NK-92 treated with Interleukin-12 subunit alpha and Interleukin-12 subunit beta, amount 100 ng/mL, for 24 hours (cell line): ENCODE data around the gene ADARB1.

ENCODE experiments used
- DNase-seq: peaks from one replicate; lab custom pipeline; 2025; lab: John Stamatoyannopoulos, UW

Gene ADARB1

DNA sequence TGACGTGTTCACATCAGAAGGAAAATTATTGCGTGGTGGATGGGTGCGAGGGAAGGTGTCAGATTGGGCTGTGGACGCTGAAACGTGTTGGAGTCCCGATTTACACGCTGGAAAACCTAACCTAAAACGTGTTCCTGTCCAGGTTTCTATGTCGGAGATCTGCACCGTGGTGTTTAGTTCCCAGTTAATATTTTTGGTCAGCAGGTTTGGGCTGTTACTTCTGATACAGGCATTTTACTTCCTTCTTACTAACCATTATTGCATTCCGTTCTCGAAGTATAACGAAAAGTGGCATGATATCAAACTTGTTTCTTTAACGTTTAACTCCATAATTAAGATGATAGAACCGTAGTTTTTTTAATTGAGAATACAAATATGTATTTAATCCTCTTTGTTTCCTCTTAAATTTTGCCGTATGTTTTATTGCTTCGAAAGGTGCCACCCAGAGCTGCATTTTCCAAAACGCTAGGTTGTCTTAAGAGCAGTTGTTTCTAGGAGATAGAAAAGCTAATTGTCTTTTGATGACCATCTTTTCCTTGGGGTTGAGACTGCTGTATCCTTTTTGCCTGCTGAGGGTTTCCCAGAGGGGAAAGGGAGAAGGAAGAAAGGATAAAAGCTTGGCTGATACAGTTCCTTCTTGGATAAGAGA, 1.3 kb downstream of the ADARB1 start:
- no peak for DNase-seq

DNA sequence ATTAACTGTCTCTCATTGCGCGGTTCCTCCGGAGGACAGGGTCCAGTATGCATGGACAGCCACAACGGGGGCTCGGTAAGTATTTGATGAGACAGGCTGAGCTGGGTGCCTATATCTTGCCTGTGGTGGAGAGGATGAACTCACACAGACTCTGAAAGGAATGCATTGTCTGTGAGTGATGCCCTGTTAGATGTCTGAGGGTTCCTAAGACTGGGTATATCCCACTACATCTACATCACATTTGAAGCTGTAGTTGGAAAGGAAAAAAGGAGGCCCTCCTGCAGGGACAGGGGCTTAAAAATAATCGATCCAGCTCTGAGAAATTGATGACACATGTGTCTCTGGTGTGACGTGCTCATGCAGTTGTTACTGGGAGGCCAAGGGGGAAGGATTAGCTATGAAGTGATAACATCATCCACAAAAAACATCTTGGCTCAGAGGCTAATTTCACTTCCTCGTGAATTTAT, 1.9 kb downstream of the ADARB1 start:
- no peak for DNase-seq

DNA sequence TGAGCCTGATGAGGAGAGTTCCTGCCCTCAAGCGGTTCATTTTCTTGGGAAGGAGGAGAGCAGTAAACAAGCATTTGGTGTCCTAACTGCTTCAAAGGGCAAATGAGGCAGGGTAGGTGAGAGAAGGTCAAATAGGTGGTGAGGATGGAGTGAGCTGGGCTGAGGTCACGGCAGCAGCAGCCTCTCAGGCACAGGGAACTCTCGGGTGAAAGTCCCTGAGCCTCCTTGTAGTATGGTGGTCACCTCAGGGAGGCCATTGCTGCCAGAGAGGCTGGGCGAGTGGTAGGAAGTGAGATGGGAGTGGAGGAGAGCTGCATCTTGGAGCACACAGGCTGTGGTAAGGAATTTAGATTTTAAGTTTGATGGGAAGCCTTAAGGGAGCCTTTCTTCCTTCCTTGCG, 4.0 kb downstream of the ADARB1 start:
- DNase-seq: peak; percentile 39

DNA sequence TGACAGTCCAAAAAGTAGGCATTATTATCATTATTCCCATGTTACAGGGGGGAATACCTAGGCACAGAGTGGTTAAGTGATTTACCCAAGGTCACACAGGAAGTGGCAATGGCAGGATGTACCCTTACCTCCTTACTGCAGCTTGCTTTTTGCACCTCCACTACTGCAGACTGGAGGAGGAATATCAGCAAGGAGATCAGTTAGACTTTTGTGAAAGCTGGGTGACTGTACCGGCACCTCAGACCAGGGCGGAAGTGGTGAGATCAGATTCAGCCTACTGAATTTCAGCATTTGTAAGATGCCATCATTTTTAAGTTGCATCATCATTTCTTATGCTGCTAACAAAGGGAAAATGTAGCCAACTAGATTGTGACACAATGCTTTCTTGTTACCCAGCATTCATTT, 4.5 kb downstream of the ADARB1 start:
- peak; percentile 82 for DNase-seq

DNA sequence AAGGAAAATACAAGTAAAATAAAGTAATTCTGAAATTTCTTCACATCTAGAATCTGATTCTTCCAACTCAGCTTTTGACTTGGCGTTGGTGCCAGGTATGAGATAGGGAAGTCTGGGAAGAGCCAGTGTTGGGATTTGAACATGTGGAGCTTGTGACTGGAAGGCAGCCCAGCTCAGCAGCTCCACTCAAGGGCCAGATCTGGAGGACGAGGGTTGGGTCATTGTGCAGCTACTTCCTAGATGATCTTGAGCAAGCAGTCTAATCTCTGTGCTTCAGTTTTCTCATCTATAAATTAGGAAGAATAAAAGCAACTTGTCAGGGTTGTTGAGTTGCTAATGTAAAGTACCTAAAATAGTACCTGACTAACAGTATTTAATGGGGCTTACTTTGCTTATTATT, 5.0 kb downstream of the ADARB1 start:
- no peak for DNase-seq

DNA sequence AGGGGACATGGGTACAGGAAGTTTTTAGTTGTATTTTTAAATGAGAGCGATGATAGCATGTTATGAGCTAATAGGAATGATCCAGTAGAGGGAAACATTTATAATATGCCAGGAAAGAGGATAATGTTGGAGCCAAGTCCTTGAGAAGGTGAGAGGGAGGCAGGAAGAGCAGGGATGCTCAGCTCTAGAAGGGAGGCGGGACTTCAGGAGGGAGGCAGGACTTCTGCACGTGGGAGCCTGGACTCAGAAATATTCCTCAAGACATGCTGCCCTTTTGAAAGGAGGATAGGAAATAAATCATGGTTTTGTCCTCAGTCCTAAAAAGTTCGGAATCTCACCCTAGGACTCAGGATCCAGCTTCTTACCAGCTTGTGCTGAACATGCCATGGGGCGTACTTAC, 5.9 kb downstream of the ADARB1 start:
- no peak for DNase-seq

DNA sequence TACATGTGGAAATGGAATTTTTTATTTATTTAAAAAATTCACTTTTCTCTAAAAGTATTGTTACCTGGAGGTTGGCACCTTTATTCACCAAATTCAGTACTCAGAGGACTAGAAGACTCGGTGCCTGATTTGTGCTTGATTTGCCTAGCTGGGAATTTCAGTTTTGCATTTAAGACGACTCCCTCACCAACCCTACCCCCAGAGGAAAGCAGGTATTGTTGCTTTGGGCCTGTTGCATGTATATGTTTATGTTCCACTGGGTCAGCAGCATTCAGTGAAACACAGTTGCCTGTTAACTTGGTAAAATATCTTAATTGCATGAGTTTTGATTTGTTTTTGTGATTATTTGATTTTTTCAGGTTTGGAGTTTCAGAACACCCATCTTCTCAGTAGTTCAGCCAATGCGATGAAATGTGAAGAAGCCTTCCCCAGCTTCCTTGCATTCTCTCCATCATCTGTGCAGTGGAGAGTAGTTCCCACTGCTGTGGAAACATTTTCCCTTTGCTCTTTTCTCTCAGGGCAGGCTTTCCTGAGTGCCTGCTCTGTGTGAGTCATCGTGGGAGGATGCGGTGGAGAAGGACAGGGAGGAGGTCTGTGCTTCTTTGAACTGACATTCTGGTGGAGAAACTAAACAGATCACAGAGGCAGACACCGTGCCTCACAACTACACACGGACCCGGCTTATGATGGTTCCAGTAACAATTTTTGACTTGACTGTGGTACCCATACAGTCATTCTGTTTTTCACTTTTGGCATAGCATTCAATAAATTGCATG, 6.4 kb downstream of the ADARB1 start:
- DNase-seq: no peak

DNA sequence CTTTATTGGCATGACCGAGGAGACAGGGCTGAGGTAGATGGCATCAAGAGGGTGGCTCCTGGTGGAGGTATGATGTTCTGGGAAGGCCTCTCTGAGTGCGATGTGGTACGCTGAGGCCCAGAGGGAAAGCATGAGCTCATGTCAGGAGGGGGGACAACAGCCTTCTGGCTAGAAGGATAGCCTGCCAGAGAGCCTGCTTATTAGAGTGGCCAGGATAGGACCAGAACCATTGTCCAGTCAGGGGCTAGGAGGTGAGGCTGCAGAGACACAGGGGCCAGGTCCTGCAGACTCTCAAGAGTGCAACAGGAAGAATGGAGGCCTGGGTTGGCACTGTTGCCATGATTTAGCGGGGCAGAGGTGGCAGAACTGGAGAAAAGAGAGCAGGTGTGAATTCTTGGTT, 7.3 kb downstream of the ADARB1 start:
- DNase-seq: no peak

DNA sequence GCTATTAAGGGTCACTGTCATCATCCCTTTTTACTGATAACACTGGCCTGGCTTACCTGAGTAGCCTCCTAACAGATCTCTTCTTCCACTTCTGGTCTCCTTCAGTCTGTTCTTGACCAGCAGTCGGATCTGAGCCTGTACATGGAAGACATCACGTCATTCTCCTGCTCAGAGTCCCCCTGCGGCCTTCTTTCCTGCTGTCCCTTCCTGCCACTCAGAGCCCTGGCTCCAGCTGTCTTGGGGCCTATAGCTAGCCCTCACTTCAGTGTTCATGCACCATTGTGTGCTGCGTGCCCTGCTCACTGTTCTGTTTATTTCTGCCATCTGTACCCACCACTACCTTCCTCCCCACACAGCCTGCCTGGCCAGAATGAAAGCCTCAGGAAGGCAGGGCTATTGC, 8.4 kb downstream of the ADARB1 start:
- DNase-seq: no peak

DNA sequence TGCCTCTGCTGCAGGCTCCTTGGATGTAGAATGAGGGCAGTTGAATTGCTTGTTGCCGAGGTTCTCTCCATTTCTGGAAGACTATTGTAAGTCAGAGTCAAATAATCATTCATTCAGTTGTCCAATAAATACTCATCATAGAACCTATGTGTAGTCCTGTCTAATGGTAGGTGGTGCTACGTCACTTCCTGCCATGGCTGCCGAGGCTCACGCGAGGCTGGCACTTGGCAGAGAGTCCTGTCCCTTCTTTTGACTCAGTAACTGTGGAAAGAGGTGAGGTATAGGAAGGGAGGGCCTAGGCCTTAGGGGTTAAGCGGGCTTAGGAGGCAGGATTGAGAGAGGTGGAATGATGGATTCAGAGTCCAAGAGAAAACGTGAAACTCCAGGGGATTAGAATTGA, 9.7 kb downstream of the ADARB1 start:
- no peak for DNase-seq

DNA sequence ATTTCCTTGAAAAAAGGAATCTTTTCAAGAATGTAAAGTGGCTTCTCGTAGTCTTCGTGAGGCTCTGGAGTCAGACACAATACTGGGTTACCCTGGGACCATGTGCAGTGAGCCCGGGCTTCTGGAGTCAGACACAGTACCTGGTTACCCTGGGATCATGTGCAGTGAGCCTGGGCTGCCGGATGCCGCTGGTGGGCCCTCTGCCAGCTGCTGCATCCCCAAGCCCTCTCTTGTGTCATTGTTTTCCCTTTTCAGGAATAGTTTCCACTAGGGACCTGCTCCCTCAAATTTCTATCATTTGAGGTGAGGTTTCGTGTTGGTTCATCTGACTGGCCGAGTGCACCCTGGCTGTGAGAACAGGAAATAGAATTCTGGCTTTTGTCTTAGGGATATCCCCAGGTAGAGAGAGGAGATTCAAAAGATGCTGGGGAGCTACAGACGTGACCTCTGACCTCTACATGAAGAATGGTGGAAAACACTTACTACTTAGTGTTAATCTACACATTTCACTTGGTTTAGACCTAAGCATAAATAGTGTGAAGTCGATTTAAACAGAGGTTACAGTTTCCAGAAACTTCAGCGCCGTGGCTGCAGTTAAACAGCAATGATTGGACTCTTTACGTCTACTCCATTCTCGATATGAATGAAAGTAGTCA, 10.6 kb downstream of the ADARB1 start:
- DNase-seq: no peak

DNA sequence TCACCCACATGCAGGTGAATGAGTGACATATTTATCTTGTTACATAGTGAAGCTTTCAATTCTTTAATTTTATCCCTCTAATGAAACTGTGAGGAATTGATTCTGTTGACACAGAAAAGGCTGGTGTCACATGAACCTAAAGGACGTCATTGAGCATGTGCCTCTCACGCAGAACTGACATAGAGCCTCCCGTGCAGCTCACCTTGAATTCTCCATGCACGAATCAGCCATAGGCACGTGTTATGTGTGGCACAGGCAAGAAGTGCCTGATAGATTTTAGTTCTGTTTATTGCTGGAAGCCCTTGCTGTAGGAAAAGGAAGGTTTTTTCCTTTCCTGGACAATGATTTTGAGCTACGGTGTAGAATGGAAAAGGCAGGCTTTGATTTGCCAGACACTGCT, 11.3 kb downstream of the ADARB1 start:
- DNase-seq: no peak

DNA sequence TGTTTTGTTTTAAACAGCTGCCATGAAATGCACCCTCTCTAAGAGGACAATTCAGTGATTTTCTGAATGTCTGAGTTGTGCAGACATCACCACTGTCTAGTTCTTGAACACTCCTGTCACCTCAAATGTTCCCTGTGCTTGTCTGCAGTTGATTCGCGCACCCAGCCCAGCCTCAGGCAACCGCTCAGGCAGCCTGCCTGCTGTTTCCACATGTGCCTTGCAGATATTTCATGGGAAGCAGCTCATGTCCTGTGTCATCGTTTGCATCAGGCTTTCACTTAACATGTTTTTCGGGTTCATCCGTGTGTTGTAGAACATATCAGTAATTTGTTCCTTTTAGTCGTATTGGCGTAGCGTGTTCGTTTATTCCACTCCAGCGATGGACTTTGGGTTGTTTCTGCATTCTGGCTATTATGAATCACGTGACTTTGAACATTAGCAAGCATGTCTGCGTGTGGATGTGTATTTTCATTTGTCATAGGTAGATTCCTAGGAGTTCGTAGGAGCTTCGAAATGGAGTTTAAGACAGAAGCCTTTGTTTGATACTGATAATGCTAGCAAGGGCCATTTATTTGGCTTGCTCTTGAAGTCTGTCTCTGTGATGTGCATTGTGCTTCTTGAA, 12.1 kb downstream of the ADARB1 start:
- DNase-seq: no peak

DNA sequence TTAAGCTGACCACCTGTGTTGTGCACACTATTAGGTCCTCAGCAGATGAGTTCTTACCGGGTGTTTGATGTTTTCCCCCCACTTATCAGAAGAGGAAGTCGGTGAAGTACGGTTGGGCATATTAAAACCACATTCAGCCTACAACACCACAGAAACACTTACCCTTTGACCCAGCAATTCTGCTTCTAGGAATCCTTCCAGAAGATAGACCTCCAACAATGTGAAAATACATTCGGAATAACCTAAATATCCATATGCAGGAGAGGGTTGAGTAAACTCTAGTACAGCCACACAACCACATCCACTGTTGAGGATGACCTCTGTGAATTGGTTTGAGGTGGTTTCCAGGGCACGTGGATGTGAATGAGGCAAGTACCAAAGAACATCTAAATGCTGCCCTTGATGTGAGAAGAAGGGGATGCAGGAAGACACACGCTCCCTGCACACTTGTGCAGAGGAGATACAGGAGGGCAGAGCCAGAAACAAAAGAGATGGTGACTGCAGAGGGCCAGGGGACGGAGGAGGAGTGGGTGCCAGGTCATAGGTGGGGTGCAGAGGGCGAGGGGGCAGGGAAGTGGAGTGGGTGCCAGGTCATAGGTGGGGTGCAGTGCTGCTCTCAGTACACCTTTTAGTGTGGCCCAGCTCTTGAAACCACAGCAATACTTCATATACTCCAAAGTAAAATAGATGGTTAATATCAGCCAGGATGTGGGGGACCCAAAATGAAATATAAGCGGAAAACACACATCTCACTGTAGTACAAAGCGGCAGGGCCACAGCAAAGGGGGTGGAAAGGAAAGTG, 12.8 kb downstream of the ADARB1 start:
- no peak for DNase-seq

DNA sequence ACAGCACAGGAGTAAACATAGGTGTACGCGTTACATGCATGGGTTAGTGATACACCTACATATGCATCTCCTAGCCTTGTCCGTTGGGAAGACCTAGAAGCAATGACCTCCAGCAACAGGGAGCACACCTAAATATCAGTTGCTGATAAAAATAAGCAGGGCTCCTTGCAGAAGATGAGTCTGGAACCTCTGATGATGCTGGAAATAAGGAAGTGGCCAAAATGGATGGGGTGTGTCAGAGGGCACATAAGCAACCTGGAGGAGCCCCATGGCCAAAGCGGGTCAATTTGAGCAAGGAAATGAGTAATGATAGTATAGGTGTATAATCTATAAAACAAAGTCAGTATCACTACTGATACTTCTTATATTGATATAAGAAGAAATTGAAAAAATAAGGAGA, 13.7 kb downstream of the ADARB1 start:
- no peak for DNase-seq

DNA sequence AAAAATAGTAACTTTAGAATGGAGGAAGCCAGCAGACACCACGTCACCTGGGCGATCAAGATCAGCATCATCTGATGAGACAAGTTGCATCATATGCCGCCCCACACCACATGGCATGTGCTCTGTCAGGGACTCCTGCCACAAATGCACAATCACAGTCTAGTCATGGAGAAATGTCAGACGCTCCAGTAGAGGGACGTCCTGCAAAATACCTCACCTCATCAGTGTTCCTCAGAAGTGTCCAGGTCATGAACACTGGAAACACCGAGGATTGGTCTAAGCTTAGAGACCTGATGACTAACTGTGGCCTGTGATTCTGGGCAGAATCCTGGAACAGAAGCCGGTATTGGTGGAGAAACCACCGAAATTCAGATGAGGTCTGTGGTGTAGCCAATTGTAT, 14.3 kb downstream of the ADARB1 start:
- DNase-seq: no peak

DNA sequence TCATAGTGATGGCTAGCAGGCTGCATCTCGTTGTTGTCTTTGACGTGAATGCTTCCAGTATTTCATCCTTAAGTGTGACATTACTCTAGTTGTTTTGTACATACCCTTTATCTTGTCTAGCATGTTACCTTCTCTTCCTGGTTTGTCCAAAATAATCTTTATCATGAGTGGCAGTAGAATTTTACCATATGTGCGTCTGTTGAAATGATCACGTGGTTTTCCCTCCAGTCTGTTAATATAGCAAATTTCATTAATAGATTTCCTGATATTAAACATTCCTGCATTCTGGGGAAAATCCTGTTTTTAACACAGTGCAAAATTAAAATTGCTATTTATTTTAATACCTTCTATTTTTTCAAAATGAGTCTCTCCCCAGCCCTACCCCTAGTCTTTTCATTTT, 15.6 kb downstream of the ADARB1 start:
- no peak for DNase-seq

DNA sequence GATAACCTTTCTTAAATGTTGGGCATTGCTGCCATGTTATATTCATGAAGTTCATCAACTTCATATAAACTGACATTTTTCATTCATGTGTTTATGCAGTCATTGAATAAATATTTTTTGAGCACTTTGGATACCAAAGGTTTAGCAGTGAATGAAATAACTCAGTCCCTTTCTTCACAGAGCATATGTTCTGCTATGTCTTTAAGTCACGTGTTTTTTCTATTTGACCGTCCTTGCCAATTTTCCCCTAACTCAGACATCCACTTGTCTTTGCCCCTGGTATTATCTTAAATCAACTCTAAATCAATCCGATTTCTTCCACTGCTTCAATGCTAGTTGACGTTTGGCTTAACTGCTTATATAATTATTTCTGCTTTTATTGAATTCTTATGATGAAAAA, 16.6 kb downstream of the ADARB1 start:
- DNase-seq: no peak

DNA sequence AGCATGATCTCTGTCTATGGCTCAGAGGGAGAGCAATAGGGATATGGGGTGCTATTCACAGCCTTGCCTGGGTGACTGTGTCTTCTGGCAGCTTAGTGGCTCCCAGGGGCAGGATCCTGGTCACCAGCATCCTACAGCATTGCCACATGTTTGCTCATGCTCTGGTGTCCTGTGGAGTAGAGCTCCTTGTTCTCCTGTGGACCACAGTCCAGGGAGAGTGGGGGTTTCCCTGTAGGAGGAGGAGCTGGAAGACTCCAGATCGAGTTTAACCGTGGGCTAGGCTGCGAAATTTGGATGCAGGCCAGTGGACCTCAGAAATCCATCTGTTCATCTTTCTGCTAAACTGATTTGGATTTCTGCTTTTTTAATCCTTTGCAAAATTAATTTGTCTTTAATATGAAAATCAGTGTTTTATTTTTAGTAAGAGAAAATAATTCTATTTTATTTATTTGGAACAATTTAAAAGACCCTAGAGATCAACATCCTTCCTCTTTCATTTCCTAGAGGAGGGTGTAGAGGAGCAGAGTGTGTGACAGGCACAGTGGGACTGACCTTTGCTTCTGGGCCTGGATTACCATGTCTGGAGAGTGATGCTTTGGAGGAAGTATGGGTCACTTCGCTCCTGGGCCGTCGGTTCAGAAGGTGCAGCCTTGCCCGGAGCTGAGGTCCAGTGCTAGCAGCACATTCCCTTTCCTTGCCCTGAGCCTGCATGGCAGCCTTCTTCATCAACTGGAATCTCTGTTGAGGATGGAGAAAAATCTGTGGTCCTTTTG, 17.4 kb downstream of the ADARB1 start:
- no peak for DNase-seq

DNA sequence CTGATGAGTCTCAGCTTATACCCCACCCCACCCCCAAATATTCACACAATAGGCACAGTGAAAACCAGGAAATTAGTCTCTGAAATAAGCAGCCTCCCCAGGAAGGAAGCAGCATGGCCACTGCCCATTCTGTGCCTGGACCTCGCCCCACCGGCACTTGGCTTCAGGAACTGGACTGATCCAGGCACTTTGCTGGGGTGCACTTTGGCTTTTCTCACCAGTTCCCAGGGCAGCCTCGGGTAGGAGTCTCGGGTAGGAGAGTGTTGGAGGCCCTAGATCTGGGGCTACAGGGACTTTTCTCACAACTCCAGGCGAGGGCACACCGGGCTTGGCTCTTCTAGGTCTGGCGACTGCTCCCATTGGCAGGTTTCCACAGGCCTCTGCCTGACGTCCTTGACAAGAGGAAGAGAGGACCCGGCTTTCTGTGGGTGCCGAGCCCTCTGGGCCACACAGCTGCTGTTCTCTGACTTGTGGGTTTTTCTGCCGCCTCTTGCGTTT, 18.7 kb downstream of the ADARB1 start:
- DNase-seq: no peak

DNA sequence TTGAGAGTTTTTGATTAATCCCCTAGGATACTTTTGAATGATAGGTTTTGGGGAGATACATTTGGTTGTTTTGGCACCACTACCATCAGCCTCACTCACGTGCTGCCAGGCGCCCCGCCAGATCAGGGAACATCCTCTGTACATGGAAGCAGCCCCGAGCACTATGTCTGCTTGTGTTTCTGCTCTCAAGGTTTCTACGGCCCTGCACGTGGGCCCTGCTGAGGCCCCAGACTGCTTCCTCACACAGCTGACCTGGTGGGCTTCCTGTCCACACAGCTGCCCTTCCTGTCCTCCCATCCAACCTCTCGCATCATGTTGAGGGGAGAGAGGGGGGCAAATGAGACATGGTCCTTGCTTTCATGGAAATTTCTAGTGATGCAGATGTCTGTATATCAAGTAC, 20.0 kb downstream of the ADARB1 start:
- DNase-seq: no peak
